Central memory CD8-positive, alpha-beta T cell (primary cell): Measurements from ENCODE around the gene ATXN10.

Experiments used
- ATAC-seq: fragments of 150-1000 bp; cut with Tn5 transposase; replicated peaks from 2 replicates; pipeline ENCODE4 v1.10.0; 2022; ENCODE audit warnings: mild to moderate bottlenecking, moderate FRiP score, moderate number of reproducible peaks; ENCODE audit not compliant: poor library complexity, severe bottlenecking; ENCODE audit errors: extremely low read depth
- DNase-seq, 2 donors: peaks; one replicate each; pipeline ENCODE4 v3.0.0; 2021; ENCODE audit warnings: low spot score in 2 of 2
- H3K27ac Mint-ChIP-seq: one replicate; pipeline ENCODE4 v1.8.0; 2022; ENCODE audit warnings: low read depth, mild to moderate bottlenecking, moderate library complexity, mixed read lengths
- H3K27me3 Mint-ChIP-seq: one replicate; pipeline ENCODE4 v1.8.0; 2022; ENCODE audit warnings: mixed read lengths
- H3K36me3 Mint-ChIP-seq: one replicate; pipeline ENCODE4 v1.8.0; 2022; ENCODE audit warnings: mild to moderate bottlenecking, moderate library complexity, mixed read lengths; ENCODE audit not compliant: insufficient read depth
- H3K4me1 Mint-ChIP-seq: one replicate; pipeline ENCODE4 v1.8.0; 2022; ENCODE audit warnings: mixed read lengths
- H3K4me3 Mint-ChIP-seq: one replicate; pipeline ENCODE4 v1.8.0; 2022; ENCODE audit warnings: mild to moderate bottlenecking, moderate library complexity, mixed read lengths
- H3K9me3 Mint-ChIP-seq: one replicate; pipeline ENCODE4 v1.8.0; 2022; ENCODE audit warnings: mixed read lengths

Gene ATXN10

GRCh38 chr22:45777046-45777851 lies 105.6 kb downstream of the ATXN10 start:
- Mint-ChIP-seq H3K4me3 (no peak overlapping the region), H3K27me3 (no peaks in the 10 kb centered on the region), H3K9me3 (no peaks in the 10 kb centered on the region), H3K27ac (no peak overlapping the region), H3K4me1 (peaks cover 14% of the 10 kb centered on the region), H3K36me3 (peaks cover 5% of the 10 kb centered on the region)
- DNase-seq = no peak
- no peak for ATAC-seq

- Mint-ChIP-seq H3K4me1 (peaks cover 14% of the 10 kb centered on the region), H3K4me3 (no peak overlapping the region), H3K36me3 (peaks cover 5% of the 10 kb centered on the region), H3K27ac (no peak overlapping the region), H3K9me3 (no peaks in the 10 kb centered on the region), H3K27me3 (no peaks in the 10 kb centered on the region)
- ATAC-seq = no peak
- no peak for DNase-seq
These were observed 106.3 kb downstream of the ATXN10 start for GRCh38 chr22:45777852-45778375.

- Mint-ChIP-seq H3K9me3 (no peaks in the 10 kb centered on the region), H3K4me3 (no peak overlapping the region), H3K36me3 (peaks cover 4% of the 10 kb centered on the region), H3K27me3 (no peaks in the 10 kb centered on the region), H3K27ac (no peak overlapping the region), H3K4me1 (peaks cover 5% of the 10 kb centered on the region)
- ATAC-seq (no peak), DNase-seq (no peak)
These were observed 109.8 kb downstream of the ATXN10 start for GRCh38 chr22:45781459-45781858.

- ATAC-seq (no peak), DNase-seq (no peak)
- Mint-ChIP-seq H3K4me3 (no peak overlapping the region), H3K36me3 (peaks cover 4% of the 10 kb centered on the region), H3K9me3 (no peaks in the 10 kb centered on the region), H3K4me1 (peaks cover 5% of the 10 kb centered on the region), H3K27me3 (no peaks in the 10 kb centered on the region), H3K27ac (no peak overlapping the region)
These were observed 110.3 kb downstream of the ATXN10 start for GRCh38 chr22:45781966-45782365.

- Mint-ChIP-seq H3K9me3 (no peaks in the 10 kb centered on the region), H3K27ac (no peak overlapping the region), H3K27me3 (no peaks in the 10 kb centered on the region), H3K4me3 (no peak overlapping the region), H3K36me3 (peaks cover 4% of the 10 kb centered on the region), H3K4me1 (peaks cover 5% of the 10 kb centered on the region)
- DNase-seq = no peak
- ATAC-seq = no peak
These were observed 111.4 kb downstream of the ATXN10 start for GRCh38 chr22:45783021-45783420.

- DNase-seq (no peak), ATAC-seq (no peak)
- no peaks in the 10 kb centered on the region for H3K4me1 Mint-ChIP-seq
- H3K27me3 Mint-ChIP-seq = no peaks in the 10 kb centered on the region
- H3K9me3 Mint-ChIP-seq = no peaks in the 10 kb centered on the region
- H3K4me3 Mint-ChIP-seq = no peak overlapping the region
- H3K36me3 Mint-ChIP-seq = peaks cover 2% of the 10 kb centered on the region
- no peak overlapping the region for H3K27ac Mint-ChIP-seq
These were observed 112.1 kb downstream of the ATXN10 start for GRCh38 chr22:45783690-45784089.

GRCh38 chr22:45784357-45785277 lies 113.0 kb downstream of the ATXN10 start:
- no peak overlapping the region for H3K27ac Mint-ChIP-seq
- no peak for ATAC-seq
- H3K36me3 Mint-ChIP-seq = peaks cover 2% of the 10 kb centered on the region

GRCh38 chr22:45785458-45785857 lies 113.8 kb downstream of the ATXN10 start:
- no peak for DNase-seq

More at GRCh38 chr22:45784357-45785277, 113.0 kb downstream of the ATXN10 start:
- no peak for DNase-seq
- no peaks in the 10 kb centered on the region for H3K27me3 Mint-ChIP-seq
- H3K4me3 Mint-ChIP-seq = no peak overlapping the region
- no peaks in the 10 kb centered on the region for H3K4me1 Mint-ChIP-seq
- H3K9me3 Mint-ChIP-seq = no peaks in the 10 kb centered on the region

GRCh38 chr22:45786726-45787125 lies 115.1 kb downstream of the ATXN10 start:
- no peaks in the 10 kb centered on the region for H3K27me3 Mint-ChIP-seq
- no peaks in the 10 kb centered on the region for H3K9me3 Mint-ChIP-seq
- ATAC-seq (no peak), DNase-seq (no peak)
- no peak overlapping the region for H3K4me3 Mint-ChIP-seq
- no peak overlapping the region for H3K27ac Mint-ChIP-seq
- H3K4me1 Mint-ChIP-seq = no peaks in the 10 kb centered on the region
- H3K36me3 Mint-ChIP-seq = peaks cover 2% of the 10 kb centered on the region

More at GRCh38 chr22:45785458-45785857, 113.8 kb downstream of the ATXN10 start:
- no peaks in the 10 kb centered on the region for H3K9me3 Mint-ChIP-seq
- H3K27me3 Mint-ChIP-seq = no peaks in the 10 kb centered on the region
- ATAC-seq = no peak
- no peaks in the 10 kb centered on the region for H3K4me1 Mint-ChIP-seq
- no peak overlapping the region for H3K27ac Mint-ChIP-seq
- peaks cover 2% of the 10 kb centered on the region for H3K36me3 Mint-ChIP-seq
- H3K4me3 Mint-ChIP-seq = no peak overlapping the region

- Mint-ChIP-seq H3K27ac (no peak overlapping the region), H3K36me3 (peaks cover 2% of the 10 kb centered on the region), H3K27me3 (no peaks in the 10 kb centered on the region), H3K9me3 (no peaks in the 10 kb centered on the region), H3K4me1 (no peaks in the 10 kb centered on the region), H3K4me3 (no peak overlapping the region)
- ATAC-seq (no peak), DNase-seq (no peak)
These were observed 116.1 kb downstream of the ATXN10 start for GRCh38 chr22:45787759-45788158.

- DNase-seq (no peak), ATAC-seq (no peak)
- Mint-ChIP-seq H3K9me3 (no peaks in the 10 kb centered on the region), H3K36me3 (peaks cover 5% of the 10 kb centered on the region), H3K4me1 (no peaks in the 10 kb centered on the region), H3K27me3 (no peaks in the 10 kb centered on the region), H3K27ac (no peak overlapping the region), H3K4me3 (no peak overlapping the region)
These were observed 116.9 kb downstream of the ATXN10 start for GRCh38 chr22:45788522-45788921.

- Mint-ChIP-seq H3K27me3 (no peaks in the 10 kb centered on the region), H3K9me3 (peaks cover 9% of the 10 kb centered on the region), H3K4me1 (no peaks in the 10 kb centered on the region), H3K27ac (no peak overlapping the region), H3K36me3 (peaks cover 8% of the 10 kb centered on the region), H3K4me3 (no peak overlapping the region)
- DNase-seq = no peak
- ATAC-seq = no peak
These were observed 118.8 kb downstream of the ATXN10 start for GRCh38 chr22:45790401-45790800.
